PC-3 (cell line): ENCODE results near the gene SEMA4F. TPM values are rescaled to one million over a fixed set of nuclear protein-coding genes. Genes with fewer than 3 reads are reported as not detected.

Source experiments
- ATAC-seq: fragments of 200-7000 bp; cut with Tn5 transposase; 2 replicates; pipeline ENCODE4 v1.9.1; 2020; ENCODE audit warnings: mild to moderate bottlenecking, moderate library complexity
- BruUV-seq: library from RNA; stranded (reverse); fragments of 400-500 nt; replicated peaks from 2 replicates; lab custom pipeline; 2021; lab: Mats Ljungman, UMichigan
- CTCF ChIA-PET: fragments of 300-600 bp; sonication (Branson Sonifier 250); formaldehyde crosslinking; loops from one replicate; lab custom pipeline; 2022; ENCODE audit warnings: antibody characterized with exemption; lab: Charles Lee
- POLR2A ChIA-PET: fragments of 300-600 bp; sonication (Branson Sonifier 250); formaldehyde crosslinking; loops from one replicate; lab custom pipeline; 2022; ENCODE audit warnings: antibody characterized with exemption; ENCODE audit not compliant: unreplicated experiment; lab: Charles Lee
- DNase-seq: peaks from one replicate; pipeline ENCODE4 v3.0.0-alpha.2; 2015
- H2AFZ ChIP-seq: fragments of 300-600 bp; sonication (generic); 2 replicates; pipeline ENCODE4 v1.6.0; 2016; ENCODE audit warnings: antibody characterized with exemption, low read length
- H3F3A ChIP-seq: fragments of 300-600 bp; sonication (generic); one replicate; pipeline ENCODE4 v1.6.0; 2017; ENCODE audit warnings: antibody characterized with exemption, low read length, control low read depth, mild to moderate bottlenecking; ENCODE audit not compliant: unreplicated experiment
- H3K27ac ChIP-seq: fragments of 300-600 bp; sonication (generic); 2 replicates; pipeline ENCODE4 v1.5.1; 2016; ENCODE audit warnings: mild to moderate bottlenecking, low read length
- H3K27me3 ChIP-seq: fragments of 300-600 bp; sonication (generic); 2 replicates; pipeline ENCODE4 v1.6.1; 2016; ENCODE audit warnings: low read length, mixed read lengths
- H3K36me3 ChIP-seq: fragments of 300-600 bp; sonication (generic); 2 replicates; pipeline ENCODE4 v1.6.1; 2016; ENCODE audit warnings: low read depth, mixed run types, low read length, mixed read lengths
- H3K4me1 ChIP-seq: fragments of 300-600 bp; sonication (generic); 2 replicates; pipeline ENCODE4 v1.5.1; 2016; ENCODE audit warnings: low read length; ENCODE audit not compliant: insufficient read depth
- H3K4me2 ChIP-seq: fragments of 300-600 bp; sonication (generic); 2 replicates; pipeline ENCODE4 v1.6.0; 2016; ENCODE audit warnings: low read length
- H3K4me3 ChIP-seq: fragments of 300-600 bp; sonication (generic); 2 replicates; pipeline ENCODE4 v1.5.1; 2016; ENCODE audit warnings: mild to moderate bottlenecking, low read length, mixed read lengths
- H3K79me2 ChIP-seq: fragments of 300-600 bp; sonication (generic); 2 replicates; pipeline ENCODE4 v1.6.1; 2017; ENCODE audit warnings: low read length, mixed read lengths
- H3K9ac ChIP-seq: fragments of 300-600 bp; sonication (generic); 2 replicates; pipeline ENCODE4 v1.6.0; 2016; ENCODE audit warnings: mild to moderate bottlenecking, low read length
- H3K9me2 ChIP-seq: fragments of 300-600 bp; sonication (generic); replicated peaks from 2 replicates; pipeline ENCODE4 v1.6.1; 2016; ENCODE audit warnings: mixed run types, low read length, mixed read lengths
- H3K9me3 ChIP-seq: fragments of 300-600 bp; sonication (generic); 2 replicates; pipeline ENCODE4 v1.6.1; 2016; ENCODE audit warnings: low read length, mixed read lengths
- H4K20me1 ChIP-seq: fragments of 300-600 bp; sonication (generic); 2 replicates; pipeline ENCODE4 v1.6.1; 2016; ENCODE audit warnings: low read length, mixed read lengths
- CTCF ChIP-seq: fragments of 300-600 bp; sonication (generic); conservative IDR thresholded peaks from 2 replicates; pipeline ENCODE4 v1.5.1; 2017; ENCODE audit warnings: antibody characterized with exemption, low read depth, mild to moderate bottlenecking, low read length
- EZH2 ChIP-seq: fragments of 300-600 bp; sonication (generic); IDR thresholded peaks from one replicate; pipeline ENCODE4 v1.6.1; 2017; ENCODE audit warnings: antibody characterized with exemption, mild to moderate bottlenecking, low read length; ENCODE audit not compliant: unreplicated experiment
- EZH2phosphoT487 ChIP-seq: fragments of 300-600 bp; sonication (generic); IDR thresholded peaks from 2 replicates; pipeline ENCODE4 v1.6.1; 2018; ENCODE audit warnings: mild to moderate bottlenecking, antibody characterized with exemption, low read length, borderline replicate concordance
- intact Hi-C: fragments of 100-400 bp; cut with micrococcal nuclease; formaldehyde crosslinking; loops from 2 replicates; pipeline ENCODE4 v1.9.0; 2023
- total RNA-seq: library from RNA; depleted of rRNA; stranded (reverse); fragments of >200 nt; gene quantifications from 2 replicates; pipeline ENCODE4 v1.2.3, GENCODE V29; 2014

Gene SEMA4F
- total RNA-seq, 1 experiment from 2014 or later: 13.9 TPM

DNA sequence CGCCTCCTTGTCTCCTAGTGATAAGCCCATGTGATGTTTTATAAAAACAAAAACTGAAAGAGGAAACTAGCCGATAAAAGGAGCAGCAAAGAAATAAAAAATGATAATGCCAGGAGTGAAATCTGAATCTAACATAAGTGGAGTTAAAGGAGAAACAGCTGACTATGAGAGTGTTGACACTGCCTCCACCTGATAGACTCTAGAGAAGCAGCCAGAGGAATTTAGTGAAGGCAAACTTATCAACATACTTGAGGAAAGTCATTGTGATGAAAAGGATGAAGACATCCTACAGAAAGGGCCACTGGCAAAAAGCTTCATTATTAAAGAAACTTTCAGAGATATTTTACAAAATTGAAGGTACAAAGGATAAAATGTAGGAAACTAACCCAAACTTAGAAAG lies 7.8 kb upstream of the SEMA4F start:
- H3K79me2 ChIP-seq: no peaks in the 10 kb centered on the region
- ChIA-PET CTCF (no interaction called here), POLR2A (no interaction called here)
- BruUV-seq: no TSS peak
- ATAC-seq (no peak; the same call in 1 of the 2 replicates), DNase-seq (no peak)
- no peak overlapping the region for H3K4me3 ChIP-seq
- no peaks in the 10 kb centered on the region for H4K20me1 ChIP-seq
- no peak overlapping the region for H3K9ac ChIP-seq
- TF ChIP-seq EZH2phosphoT487 (no peak), CTCF (no peak), EZH2 (no peak)
- H3F3A ChIP-seq: no peaks in the 10 kb centered on the region
- no peaks in the 10 kb centered on the region for H3K9me3 ChIP-seq
- intact Hi-C loops: no loop called here
- H3K27me3 ChIP-seq: no peaks in the 10 kb centered on the region
- H2AFZ ChIP-seq: no peak overlapping the region
- H3K9me2 ChIP-seq: no peaks in the 10 kb centered on the region
- no peak overlapping the region for H3K27ac ChIP-seq
- no peak overlapping the region for H3K4me2 ChIP-seq
- no peaks in the 10 kb centered on the region for H3K4me1 ChIP-seq
- H3K36me3 ChIP-seq: no peaks in the 10 kb centered on the region

GRCh38 chr2:74646834-74647482 lies 7.1 kb upstream of the SEMA4F start:
- H3K9ac ChIP-seq: no peak overlapping the region
- H3K4me3 ChIP-seq: no peak overlapping the region
- H3K27me3 ChIP-seq: no peaks in the 10 kb centered on the region
- H3K79me2 ChIP-seq: no peaks in the 10 kb centered on the region
- H2AFZ ChIP-seq: no peak overlapping the region
- no peaks in the 10 kb centered on the region for H4K20me1 ChIP-seq
- POLR2A ChIA-PET: no interaction called here
- no peak overlapping the region for H3K4me2 ChIP-seq
- BruUV-seq: no TSS peak
- CTCF ChIA-PET: no interaction called here
- no peak for TF ChIP-seq EZH2phosphoT487
- TF ChIP-seq CTCF: no peak
- no peak for TF ChIP-seq EZH2
- no peak for ATAC-seq
- no peaks in the 10 kb centered on the region for H3F3A ChIP-seq
- intact Hi-C loops: no loop called here
- no peaks in the 10 kb centered on the region for H3K9me3 ChIP-seq
- no peak overlapping the region for H3K27ac ChIP-seq
- no peaks in the 10 kb centered on the region for H3K4me1 ChIP-seq
- DNase-seq: no peak
- H3K9me2 ChIP-seq: no peaks in the 10 kb centered on the region
- no peaks in the 10 kb centered on the region for H3K36me3 ChIP-seq

DNA sequence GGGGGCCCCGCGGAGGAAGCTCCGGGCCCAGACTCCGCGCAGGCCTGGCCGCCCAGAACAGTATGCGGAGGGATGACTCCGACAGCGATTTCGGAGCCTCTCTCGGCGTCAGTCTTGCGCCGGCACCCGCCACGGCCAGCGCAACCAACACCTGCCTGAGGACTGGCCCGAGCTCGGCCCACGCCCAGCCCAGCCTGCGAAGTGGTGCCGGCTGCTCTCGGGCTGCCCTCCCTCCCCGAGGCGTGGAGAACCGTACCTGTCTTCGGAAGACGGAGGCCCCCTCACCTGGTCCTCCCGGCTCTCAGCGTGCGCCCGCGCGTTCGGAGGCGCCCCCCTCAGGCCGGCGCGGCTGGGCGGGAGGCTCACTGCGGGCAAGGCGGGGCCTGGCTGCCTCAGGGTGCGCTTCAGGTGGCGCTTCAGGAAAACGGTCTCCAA lies 6.0 kb upstream of the SEMA4F start, which contains the start of gene M1AP:
M1AP (minus strand) TSS at position 322 of the 435 bp plus-strand sequence. CDS start 8,055 bp downstream, outside the sequence.
- Histone ChIP-seq H3F3A (no peaks in the 10 kb centered on the region), H3K4me2 (no peak within 1 kb of the TSS), H3K4me3 (no peak within 1 kb of the TSS), H3K27me3 (no peaks in the 10 kb centered on the region), H3K79me2 (no peaks in the 10 kb centered on the region), H4K20me1 (no peaks in the 10 kb centered on the region), H3K4me1 (no peaks in the 10 kb centered on the region), H2AFZ (no peak within 1 kb of the TSS), H3K27ac (no peak within 1 kb of the TSS), H3K9ac (no peak within 1 kb of the TSS), H3K9me3 (no peaks in the 10 kb centered on the region), H3K36me3 (no peaks in the 10 kb centered on the region), H3K9me2 (no peaks in the 10 kb centered on the region)
- DNase-seq (no peak), ATAC-seq (no peak)
- intact Hi-C loops: no loop called here
- TF ChIP-seq EZH2phosphoT487: no peak
- TF ChIP-seq EZH2: no peak
- no peak for TF ChIP-seq CTCF
- ChIA-PET POLR2A (no interaction called here), CTCF (no interaction called here)
- no TSS peak for BruUV-seq
